Hepatic stellate cell (primary cell): ENCODE measurements around the gene ESF1.
A peak's percentile ranks its signal among the peaks of the same experiment; 100 is the strongest.
"Not testable (repeated sequence)": the region's sequence is repeated elsewhere in the genome, so short reads cannot be mapped to it uniquely, and the experiment has no call there.

Source experiments
- DNase-seq: peaks from one replicate; pipeline ENCODE4 v3.0.0; 2011; ENCODE audit warnings: low spot score

ESF1 gene

GRCh38 chr20:13739731-13740649 lies 44.7 kb downstream of the ESF1 start:
- no peak for DNase-seq

GRCh38 chr20:13738187-13738586 lies 46.5 kb downstream of the ESF1 start:
- not testable (repeated sequence) for DNase-seq

- DNase-seq = peak; percentile 15
Observed at GRCh38 chr20:13736436-13737191, 48.1 kb downstream of the ESF1 start.

- no peak for DNase-seq
Observed at GRCh38 chr20:13735826-13736225, 48.9 kb downstream of the ESF1 start.

- no peak for DNase-seq
Observed at GRCh38 chr20:13723011-13723410, 61.7 kb downstream of the ESF1 start.

GRCh38 chr20:13718171-13718570 lies 66.5 kb downstream of the ESF1 start:
- no peak for DNase-seq

GRCh38 chr20:13717631-13718044 lies 67.1 kb downstream of the ESF1 start:
- DNase-seq = no peak

GRCh38 chr20:13715171-13715570 lies 69.5 kb downstream of the ESF1 start:
- DNase-seq = no peak

- no peak for DNase-seq
Observed at GRCh38 chr20:13708234-13708633, 76.5 kb downstream of the ESF1 start.

GRCh38 chr20:13703265-13703664 lies 81.5 kb downstream of the ESF1 start:
- no peak for DNase-seq

- no peak for DNase-seq
Observed at GRCh38 chr20:13701486-13701885, 83.2 kb downstream of the ESF1 start.

GRCh38 chr20:13700761-13701160 lies 84.0 kb downstream of the ESF1 start:
- DNase-seq = no peak

- no peak for DNase-seq
Observed at GRCh38 chr20:13694420-13695150, 90.1 kb downstream of the ESF1 start.

GRCh38 chr20:13692802-13693736 lies 91.7 kb downstream of the ESF1 start:
- no peak for DNase-seq

- DNase-seq = no peak
Observed at GRCh38 chr20:13690943-13691342, 93.8 kb downstream of the ESF1 start.

- DNase-seq = no peak
Observed at GRCh38 chr20:13687815-13688214, 96.9 kb downstream of the ESF1 start.

- no peak for DNase-seq
Observed at GRCh38 chr20:13685623-13686022, 99.1 kb downstream of the ESF1 start.

GRCh38 chr20:13684566-13685222 lies 100.0 kb downstream of the ESF1 start:
- no peak for DNase-seq

GRCh38 chr20:13683833-13684232 lies 100.9 kb downstream of the ESF1 start:
- no peak for DNase-seq

GRCh38 chr20:13681248-13682125 lies 103.2 kb downstream of the ESF1 start:
- DNase-seq = no peak
